Measurements from ENCODE around the gene RSPH3.

Gene RSPH3

DNA sequence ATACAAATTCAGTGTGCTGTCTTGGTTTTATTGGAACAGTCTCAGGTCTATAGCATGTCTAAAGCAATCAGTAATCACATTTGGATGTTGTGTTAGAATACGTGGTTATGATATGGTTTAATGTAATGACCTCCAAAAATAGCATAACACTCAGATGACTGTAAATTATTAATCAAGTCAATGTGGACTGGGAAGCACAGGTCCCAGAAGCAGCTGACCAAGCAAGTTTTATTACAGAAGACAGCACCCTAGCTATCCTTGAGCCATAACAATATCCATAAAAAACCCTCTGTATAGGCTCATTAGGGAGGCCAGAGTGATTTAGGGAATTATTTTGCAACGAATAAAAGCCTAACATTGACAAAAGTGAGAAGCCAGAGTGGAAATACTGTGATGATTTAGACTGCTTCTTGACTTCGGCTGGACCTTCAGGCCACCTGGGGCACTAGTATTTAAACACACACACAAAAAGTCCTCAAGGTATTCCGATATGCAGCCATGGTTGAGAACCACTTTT is 66.9 kb downstream of the RSPH3 start:
- no peak for DNase-seq

DNA sequence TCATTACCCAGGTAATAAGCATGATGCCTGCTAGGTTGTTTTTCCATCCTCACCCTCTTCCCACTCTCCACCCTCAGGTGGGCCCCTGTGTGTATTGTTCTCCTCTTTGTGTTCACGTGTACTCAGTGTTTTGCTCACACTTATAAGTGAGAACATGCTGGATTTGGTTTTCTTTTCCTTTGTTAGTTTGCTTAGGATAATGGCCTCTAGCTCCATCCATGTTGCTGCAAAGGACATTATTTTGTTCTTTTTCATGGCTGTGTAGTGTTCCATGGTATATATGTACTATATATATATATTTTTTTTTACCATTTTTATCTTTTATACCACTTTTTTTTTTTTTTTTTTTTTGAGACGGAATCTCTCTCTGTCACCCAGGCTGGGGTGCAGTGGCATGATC is 71.9 kb downstream of the RSPH3 start:
- no peak for DNase-seq

DNA sequence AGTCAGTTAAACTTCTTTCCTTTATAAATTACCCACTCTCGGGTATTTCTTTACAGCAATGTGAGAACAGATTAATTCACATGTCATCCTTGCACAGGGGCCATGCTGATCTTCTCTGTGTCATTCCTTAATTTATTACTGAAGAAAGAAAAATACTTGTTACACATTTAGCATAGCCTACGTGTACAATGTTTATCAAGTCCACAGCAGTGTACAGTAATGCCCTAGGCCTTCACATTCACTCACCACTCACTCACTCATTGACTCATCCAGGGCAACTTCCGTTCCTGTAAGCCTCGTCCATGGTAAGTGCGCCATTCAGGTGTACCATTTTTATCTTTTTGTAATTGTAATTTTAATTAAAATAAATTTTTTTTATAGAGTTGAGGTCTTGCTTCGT is 73.6 kb downstream of the RSPH3 start:
- no peak for DNase-seq

DNA sequence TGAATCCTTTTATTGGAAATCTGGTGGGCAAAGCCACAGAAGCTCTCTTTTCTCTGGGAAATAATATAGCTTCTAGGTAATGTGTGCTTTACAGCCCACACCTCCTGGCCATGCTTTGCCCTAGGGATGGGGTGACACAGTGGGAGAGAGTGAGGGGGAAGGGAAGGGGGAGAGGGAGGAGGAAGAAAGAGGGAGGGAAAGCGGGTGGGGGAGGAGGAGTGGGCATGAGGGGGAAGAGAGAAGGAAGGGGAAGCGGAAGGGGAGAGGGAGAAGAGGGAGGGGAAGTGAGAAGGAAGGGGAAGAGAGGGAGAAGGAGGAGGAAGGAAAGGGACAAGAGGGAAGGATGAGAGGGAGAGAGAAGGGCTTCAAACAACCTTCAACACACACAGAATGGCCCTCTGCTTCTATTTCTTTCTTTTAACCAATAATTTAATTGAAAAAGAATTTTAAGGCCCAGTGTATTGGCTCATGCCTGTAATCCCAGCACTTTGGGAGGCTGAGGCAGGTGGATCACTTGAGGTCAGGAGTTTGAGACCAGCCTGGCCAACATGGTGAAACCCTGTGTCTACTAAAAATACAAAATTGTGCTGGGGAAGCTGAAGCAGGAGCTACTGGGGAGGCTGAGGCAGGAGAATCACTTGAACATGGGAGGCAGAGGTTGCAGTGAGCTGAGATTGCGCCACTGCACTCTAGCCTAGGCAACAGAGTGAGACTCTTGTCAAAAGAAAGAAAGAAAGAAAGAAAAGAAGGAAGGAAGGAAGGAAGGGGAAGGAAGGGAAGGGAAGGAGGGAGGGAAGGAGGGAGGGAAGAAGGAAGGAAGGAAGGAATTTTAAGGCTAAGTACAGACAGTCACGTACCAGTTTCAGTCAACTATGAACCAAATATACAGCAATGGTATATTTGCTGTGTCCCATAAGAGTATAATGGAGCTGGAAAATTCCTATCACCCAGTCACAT is 75.2 kb downstream of the RSPH3 start:
- no peak for DNase-seq

DNA sequence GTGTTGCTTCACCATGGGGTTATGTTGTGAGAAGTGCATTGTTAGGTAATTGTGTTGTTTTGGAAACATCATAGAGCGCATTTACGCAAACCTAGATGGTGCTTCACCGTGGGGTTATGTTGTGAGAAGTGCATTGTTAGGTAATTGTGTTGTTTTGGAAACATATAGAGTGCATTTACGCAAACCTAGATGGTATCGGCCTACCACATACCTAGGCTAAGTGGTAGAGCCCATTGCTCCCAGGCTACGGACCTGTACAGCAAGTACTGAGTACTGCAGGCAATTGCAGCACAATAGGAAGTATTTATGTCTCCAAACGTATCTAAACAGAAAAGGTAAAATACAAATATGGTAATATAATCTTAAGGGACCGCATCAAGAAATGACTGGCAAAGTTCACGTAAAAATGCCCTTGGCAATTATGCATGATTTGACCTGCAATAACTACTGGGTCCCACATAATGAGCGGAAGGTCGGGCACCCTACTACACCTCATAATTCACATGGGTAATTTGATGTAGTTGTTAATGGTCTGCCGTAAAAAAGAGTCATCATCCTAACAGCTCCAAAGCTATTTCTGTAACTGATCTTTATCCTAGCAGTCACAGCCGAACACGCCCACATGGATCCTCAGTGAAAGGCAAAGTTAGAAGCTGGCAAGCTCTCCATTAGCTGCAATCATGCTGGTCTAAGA is 76.0 kb downstream of the RSPH3 start:
- DNase-seq, result no peak
